Sigmoid colon (tissue), 4 donors: Measurements from ENCODE around the gene OR2C1.

ENCODE experiments used
- EP300 ChIP-seq, 4 donors: sonication (generic); formaldehyde crosslinking; IDR thresholded peaks; one replicate each; pipeline ENCODE4 v1.6.1; 2017; ENCODE audit warnings: antibody characterized with exemption in 4 of 4
- POLR2A ChIP-seq, 2 donors: fragments of 450-650 bp; IDR thresholded peaks; one replicate each; pipeline ENCODE4 v1.6.1; 2016; ENCODE audit warnings: antibody characterized with exemption in 2 of 2, mild to moderate bottlenecking in 2 of 2, moderate library complexity in 2 of 2
- POLR2AphosphoS5 ChIP-seq, 4 donors: sonication (generic); formaldehyde crosslinking; IDR thresholded peaks; one replicate each; pipeline ENCODE4 v1.6.1; 2017; ENCODE audit warnings: antibody characterized with exemption in 4 of 4
- TF ChIP-seq, protein P1 (sequence below), 4 experiments: fragments of 450-650 bp in 3 of 4; fragments of 200-600 bp in 1 of 4; IDR thresholded peaks; one replicate each; pipeline ENCODE4 v1.5.1; 2016 to 2019; ENCODE audit warnings: antibody characterized with exemption in 4 of 4, mild to moderate bottlenecking in 3 of 4, moderate library complexity in 2 of 4

- TF ChIP-seq, protein P1, sequence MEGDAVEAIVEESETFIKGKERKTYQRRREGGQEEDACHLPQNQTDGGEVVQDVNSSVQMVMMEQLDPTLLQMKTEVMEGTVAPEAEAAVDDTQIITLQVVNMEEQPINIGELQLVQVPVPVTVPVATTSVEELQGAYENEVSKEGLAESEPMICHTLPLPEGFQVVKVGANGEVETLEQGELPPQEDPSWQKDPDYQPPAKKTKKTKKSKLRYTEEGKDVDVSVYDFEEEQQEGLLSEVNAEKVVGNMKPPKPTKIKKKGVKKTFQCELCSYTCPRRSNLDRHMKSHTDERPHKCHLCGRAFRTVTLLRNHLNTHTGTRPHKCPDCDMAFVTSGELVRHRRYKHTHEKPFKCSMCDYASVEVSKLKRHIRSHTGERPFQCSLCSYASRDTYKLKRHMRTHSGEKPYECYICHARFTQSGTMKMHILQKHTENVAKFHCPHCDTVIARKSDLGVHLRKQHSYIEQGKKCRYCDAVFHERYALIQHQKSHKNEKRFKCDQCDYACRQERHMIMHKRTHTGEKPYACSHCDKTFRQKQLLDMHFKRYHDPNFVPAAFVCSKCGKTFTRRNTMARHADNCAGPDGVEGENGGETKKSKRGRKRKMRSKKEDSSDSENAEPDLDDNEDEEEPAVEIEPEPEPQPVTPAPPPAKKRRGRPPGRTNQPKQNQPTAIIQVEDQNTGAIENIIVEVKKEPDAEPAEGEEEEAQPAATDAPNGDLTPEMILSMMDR (IDR thresholded peaks at IDR 0.05) = no peak
- no peak for TF ChIP-seq EP300 (IDR thresholded peaks at IDR 0.05)
- no peak for TF ChIP-seq POLR2A (IDR thresholded peaks at IDR 0.05)
- TF ChIP-seq POLR2AphosphoS5 (IDR thresholded peaks at IDR 0.05) = no peak
Observed at GRCh38 chr16:3401719-3402397, 46.2 kb downstream of the OR2C1 start.
